OCI-LY3 (cell line): ENCODE data around the gene FAHD1.
A peak's percentile ranks its signal among the peaks of the same experiment; 100 is the strongest.

ENCODE experiments used
- H2AFZ ChIP-seq: fragments of 200-600, 300-600 bp; shearing (Covaris generic); 2 replicates; pipeline ENCODE4 v1.6.0; 2014; ENCODE audit warnings: antibody characterized with exemption, low read depth, low read length
- H3K27ac ChIP-seq: fragments of 200-600, 300-600 bp; sonication (generic); 2 replicates; pipeline ENCODE4 v1.5.1; 2014; ENCODE audit warnings: mild to moderate bottlenecking, low read length, moderate library complexity, mixed read lengths
- H3K27me3 ChIP-seq: fragments of 200-600, 300-600 bp; sonication (generic); 2 replicates; pipeline ENCODE4 v1.6.1; 2014; ENCODE audit warnings: low read depth, low read length, mixed read lengths
- H3K36me3 ChIP-seq: fragments of 200-600, 300-600 bp; sonication (generic); replicated peaks from 2 replicates; pipeline ENCODE3; 2014; ENCODE audit warnings: low read depth, low read length, mixed read lengths
- H3K4me1 ChIP-seq: fragments of 300-600, 200-600 bp; sonication (generic); 2 replicates; pipeline ENCODE4 v1.6.1; 2014; ENCODE audit warnings: low read length, mixed read lengths
- H3K4me2 ChIP-seq: fragments of 200-600, 300-600 bp; sonication (generic); 2 replicates; pipeline ENCODE4 v1.6.1; 2014; ENCODE audit warnings: low read length, mixed read lengths
- H3K4me3 ChIP-seq: fragments of 300-600, 200-600 bp; sonication (generic); 2 replicates; pipeline ENCODE4 v1.5.1; 2014; ENCODE audit warnings: antibody characterized with exemption, mild to moderate bottlenecking, low read length, moderate library complexity
- H3K79me2 ChIP-seq: fragments of 300-600, 200-600 bp; shearing (Covaris generic); 2 replicates; pipeline ENCODE4 v1.6.1; 2014; ENCODE audit warnings: mild to moderate bottlenecking, low read length, mixed read lengths
- H3K9ac ChIP-seq: fragments of 300-600, 200-600 bp; shearing (Covaris generic); 2 replicates; pipeline ENCODE4 v1.6.0; 2014; ENCODE audit warnings: mild to moderate bottlenecking, low read length, moderate library complexity
- H3K9me3 ChIP-seq: fragments of 200-600, 300-600 bp; shearing (Covaris generic); 2 replicates; pipeline ENCODE4 v1.6.1; 2014; ENCODE audit warnings: low read length, mixed read lengths; ENCODE audit not compliant: insufficient read depth
- H4K20me1 ChIP-seq: fragments of 200-600, 300-600 bp; sonication (generic); 2 replicates; pipeline ENCODE4 v1.6.1; 2016; ENCODE audit warnings: low read length, mixed read lengths; ENCODE audit not compliant: insufficient read depth
- CTCF ChIP-seq: fragments of 200-600, 300-600 bp; sonication (generic); IDR thresholded peaks from 2 replicates; pipeline ENCODE4 v1.5.1; 2014; ENCODE audit warnings: antibody characterized with exemption, low read length, low read depth
- EZH2phosphoT487 ChIP-seq: fragments of 200-600 bp; shearing (Covaris generic); IDR thresholded peaks from 2 replicates; pipeline ENCODE4 v1.6.1; 2018; ENCODE audit warnings: antibody characterized with exemption, mixed run types, low read depth

Gene FAHD1

GRCh38 chr16:1781758-1782407, 45.1 kb upstream of the FAHD1 start:
- no peak overlapping the region for H3K27ac ChIP-seq
- H3K79me2 ChIP-seq: peaks cover 45% of the 10 kb centered on the region
- peaks cover 11% of the 10 kb centered on the region for H3K4me1 ChIP-seq
- no peaks in the 10 kb centered on the region for H3K36me3 ChIP-seq
- TF ChIP-seq EZH2phosphoT487 (no peak), CTCF (no peak)
- H3K9me3 ChIP-seq: no peaks in the 10 kb centered on the region
- H3K9ac ChIP-seq: peak overlapping the region; percentile 79
- peak overlapping the region; percentile 97 for H3K4me2 ChIP-seq
- H3K4me3 ChIP-seq: peak overlapping the region; percentile 93
- H2AFZ ChIP-seq: no peak overlapping the region
- no peaks in the 10 kb centered on the region for H3K27me3 ChIP-seq
- no peaks in the 10 kb centered on the region for H4K20me1 ChIP-seq

DNA sequence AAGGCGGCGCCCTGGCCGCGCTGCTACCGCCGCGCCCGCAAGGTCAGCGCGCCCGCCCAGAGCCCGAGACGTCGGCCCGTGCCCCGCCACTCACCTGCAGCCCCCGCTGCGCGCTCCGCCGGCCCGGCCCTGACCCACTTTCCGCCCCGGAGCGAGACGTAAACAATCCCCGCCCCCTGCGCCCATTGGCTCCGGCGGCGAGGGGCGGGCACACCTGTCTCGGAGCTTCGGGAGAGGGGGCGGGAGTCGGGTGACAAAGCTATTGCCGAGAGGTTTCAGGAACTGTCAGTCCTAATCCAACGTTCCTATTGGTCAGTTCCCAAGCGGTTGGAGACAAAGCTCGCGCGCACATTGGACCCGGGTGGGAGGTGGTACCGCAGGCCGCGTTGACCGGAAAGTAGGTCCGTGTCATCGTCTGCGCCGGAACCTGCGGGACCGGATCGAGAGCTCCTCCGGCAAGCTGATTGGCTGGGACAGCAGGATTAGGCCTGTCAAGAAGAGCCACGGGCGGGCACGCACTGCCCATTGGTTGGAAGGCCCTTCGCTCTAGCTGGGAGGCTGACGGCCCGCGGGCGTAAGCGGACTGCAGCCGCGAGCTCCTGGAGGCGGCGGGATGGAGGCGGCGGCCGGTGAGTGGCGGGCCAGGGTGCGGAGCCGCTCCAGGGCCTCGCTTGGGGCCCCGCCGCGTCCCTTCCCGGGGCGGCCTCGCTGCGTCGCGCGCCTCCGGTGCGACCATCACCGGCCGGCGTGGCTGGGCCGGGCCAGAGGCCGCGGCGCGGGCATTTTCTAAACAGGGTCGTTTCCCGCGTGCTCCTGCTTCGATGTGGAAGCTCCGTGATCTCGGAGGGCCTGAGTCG, 44.4 kb upstream of the FAHD1 start, which contains the start of the genes NUBP2 and SPSB3:
Gene NUBP2 (plus strand): TSS at position 553 of the 857 bp plus-strand sequence. CDS start 61 bp downstream, at position 614.
Gene SPSB3 (minus strand): TSS at position 164 of the 857 bp plus-strand sequence. CDS start 1,088 bp downstream, outside the sequence.
- Histone ChIP-seq H3K27me3 (no peaks in the 10 kb centered on the region), H3K4me2 (peak within 1 kb of the TSS; percentile 97), H3K27ac (no peak within 1 kb of the TSS; the same call in 1 of the 2 replicates), H4K20me1 (no peaks in the 10 kb centered on the region), H3K9me3 (no peaks in the 10 kb centered on the region), H3K79me2 (peaks cover 52% of the 10 kb centered on the region), H2AFZ (no peak within 1 kb of the TSS), H3K9ac (peak within 1 kb of the TSS; percentile 88), H3K36me3 (no peaks in the 10 kb centered on the region), H3K4me3 (peak within 1 kb of the TSS; percentile 93), H3K4me1 (peaks cover 11% of the 10 kb centered on the region)
- TF ChIP-seq CTCF (no peak), EZH2phosphoT487 (no peak)

DNA sequence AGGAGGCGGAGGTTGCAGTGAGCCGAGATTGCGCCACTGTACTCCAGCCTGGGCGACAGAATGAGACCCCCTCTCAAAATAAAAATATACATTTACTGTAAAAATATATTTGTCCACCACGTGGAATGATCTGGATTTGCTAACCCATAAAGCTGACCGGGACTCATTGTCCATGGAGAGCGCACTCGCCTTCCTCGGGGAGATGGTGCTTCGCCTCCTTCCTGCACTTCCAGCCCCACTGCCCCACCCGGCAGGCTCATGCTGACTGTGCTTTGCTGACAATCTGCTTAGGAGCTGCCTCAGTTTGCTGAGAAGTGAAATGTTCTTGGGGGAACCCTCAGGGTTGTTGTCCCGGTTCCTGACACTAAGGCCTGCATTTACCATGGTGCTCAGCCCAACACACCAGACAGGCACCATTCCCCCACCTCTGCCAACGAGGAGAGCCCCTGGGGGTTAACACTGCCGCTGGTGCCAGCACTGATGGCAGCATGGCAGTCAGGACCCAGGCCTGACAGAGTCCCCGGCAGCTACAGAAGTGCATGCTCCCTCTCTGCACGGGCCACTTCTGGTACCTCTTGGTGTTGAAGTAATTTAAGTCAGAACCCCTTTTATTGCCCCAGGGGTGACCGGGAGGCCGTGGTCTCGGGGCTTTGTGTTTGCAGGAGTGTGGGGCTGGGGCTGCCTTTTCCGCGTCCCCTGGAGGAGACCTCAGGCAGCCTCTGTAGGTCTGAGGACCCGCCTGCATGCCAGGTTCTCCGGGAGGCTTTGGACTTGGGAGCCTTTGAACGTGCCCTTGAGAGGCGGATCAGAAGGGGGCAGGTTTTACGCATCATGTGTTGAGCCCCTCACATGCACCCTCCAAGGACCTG, 41.8 kb upstream of the FAHD1 start:
- Histone ChIP-seq H3K27me3 (no peaks in the 10 kb centered on the region), H4K20me1 (no peaks in the 10 kb centered on the region), H3K79me2 (peaks cover 54% of the 10 kb centered on the region)

More for the DNA sequence above, 41.8 kb upstream of the FAHD1 start:
- H2AFZ ChIP-seq: no peak overlapping the region
- H3K4me1 ChIP-seq: peaks cover 11% of the 10 kb centered on the region
- no peak overlapping the region for H3K27ac ChIP-seq
- H3K9me3 ChIP-seq: no peaks in the 10 kb centered on the region
- no peaks in the 10 kb centered on the region for H3K36me3 ChIP-seq
- no peak overlapping the region for H3K4me2 ChIP-seq
- H3K9ac ChIP-seq: no peak overlapping the region
- TF ChIP-seq EZH2phosphoT487 (no peak), CTCF (no peak)
- H3K4me3 ChIP-seq: no peak overlapping the region
